Astrocyte (in vitro differentiated cells and primary cell): ENCODE results near the gene CATSPERZ. TPM values are rescaled to one million over a fixed set of nuclear protein-coding genes. Genes with fewer than 3 reads are reported as not detected.

Experiments used
- DNase-seq: peaks from one replicate; pipeline ENCODE4 v3.0.0-alpha.2; 2010; ENCODE audit warnings: low read depth
- FAIRE-seq: peaks from 2 replicates; lab custom pipeline; 2011; peaks lifted over from hg19 to GRCh38; lab: Jason Lieb, UNC
- H2AFZ ChIP-seq: 2 replicates; pipeline ENCODE4 v1.6.0; 2012; ENCODE audit warnings: low read depth, low read length, inconsistent platforms
- H3K27ac ChIP-seq: 2 replicates; pipeline ENCODE4 v1.5.1; 2011; ENCODE audit warnings: low read depth, low read length, inconsistent platforms
- H3K27me3 ChIP-seq: 2 replicates; pipeline ENCODE4 v1.6.0; 2011; ENCODE audit warnings: low read length, inconsistent platforms; ENCODE audit not compliant: insufficient read depth
- H3K36me3 ChIP-seq: 2 replicates; pipeline ENCODE4 v1.5.1; 2011; ENCODE audit warnings: low read length, inconsistent platforms; ENCODE audit not compliant: insufficient read depth
- H3K4me1 ChIP-seq: 2 replicates; pipeline ENCODE4 v1.5.1; 2011; ENCODE audit warnings: low read length, inconsistent platforms; ENCODE audit not compliant: insufficient read depth
- H3K4me2 ChIP-seq: 2 replicates; pipeline ENCODE4 v1.6.0; 2012; ENCODE audit warnings: low read length, inconsistent platforms
- H3K4me3 ChIP-seq: 2 replicates; pipeline ENCODE4 v1.5.1; 2011; ENCODE audit warnings: low read depth, mild to moderate bottlenecking, low read length, inconsistent platforms; ENCODE audit not compliant: insufficient read depth
- H3K79me2 ChIP-seq: 2 replicates; pipeline ENCODE4 v1.6.0; 2012; ENCODE audit warnings: mild to moderate bottlenecking, low read length, inconsistent platforms; ENCODE audit not compliant: insufficient read depth
- H3K9ac ChIP-seq: 2 replicates; pipeline ENCODE4 v1.6.0; 2012; ENCODE audit warnings: mild to moderate bottlenecking, low read length, inconsistent platforms
- H3K9me3 ChIP-seq: 2 replicates; pipeline ENCODE4 v1.5.1; 2012; ENCODE audit warnings: low read depth, mild to moderate bottlenecking, low read length, inconsistent platforms; ENCODE audit not compliant: insufficient read depth
- H4K20me1 ChIP-seq: 2 replicates; pipeline ENCODE4 v1.6.0; 2012; ENCODE audit warnings: low read length, inconsistent platforms; ENCODE audit not compliant: insufficient read depth
- H3K27ac Mint-ChIP-seq: one replicate; pipeline ENCODE4 v1.8.0; 2021; ENCODE audit warnings: mild to moderate bottlenecking, mixed read lengths; ENCODE audit not compliant: unreplicated experiment
- H3K27me3 Mint-ChIP-seq: one replicate; pipeline ENCODE4 v1.8.0; 2021; ENCODE audit warnings: low read depth, mixed read lengths; ENCODE audit not compliant: unreplicated experiment
- H3K36me3 Mint-ChIP-seq: one replicate; pipeline ENCODE4 v1.8.0; 2021; ENCODE audit warnings: low read depth, mixed read lengths; ENCODE audit not compliant: unreplicated experiment
- H3K4me1 Mint-ChIP-seq: one replicate; pipeline ENCODE4 v1.8.0; 2021; ENCODE audit warnings: low read depth, mixed read lengths; ENCODE audit not compliant: unreplicated experiment
- H3K4me3 Mint-ChIP-seq: one replicate; pipeline ENCODE4 v1.8.0; 2021; ENCODE audit warnings: mild to moderate bottlenecking, moderate library complexity, mixed read lengths; ENCODE audit not compliant: unreplicated experiment
- H3K9me3 Mint-ChIP-seq: one replicate; pipeline ENCODE4 v1.8.0; 2021; ENCODE audit warnings: mild to moderate bottlenecking, mixed read lengths; ENCODE audit not compliant: unreplicated experiment
- CTCF ChIP-seq: IDR thresholded peaks from 2 replicates; pipeline ENCODE4 v1.5.1; 2011; ENCODE audit warnings: low read depth, mild to moderate bottlenecking, inconsistent platforms, low read length, moderate library complexity; ENCODE audit not compliant: insufficient read depth
- EZH2 ChIP-seq: IDR thresholded peaks from 2 replicates; pipeline ENCODE4 v1.6.1; 2012; ENCODE audit warnings: mild to moderate bottlenecking, low read length, inconsistent platforms; ENCODE audit not compliant: insufficient read depth
- total RNA-seq: library from RNA; stranded (reverse); gene quantifications from 2 replicates; pipeline ENCODE4 v1.2.1, GENCODE V29; 2021

CATSPERZ gene
- total RNA-seq, 1 donor from 2014 or later: not detected

- no peaks in the 10 kb centered on the region for H3K9me3 Mint-ChIP-seq
- peaks cover 1% of the 10 kb centered on the region for H3K4me1 Mint-ChIP-seq
- no peak for FAIRE-seq
- peak overlapping the region; percentile 94 for H3K4me3 Mint-ChIP-seq
- peaks cover 6% of the 10 kb centered on the region for H4K20me1 ChIP-seq
- peaks cover 14% of the 10 kb centered on the region for H3K4me1 ChIP-seq
- H3K4me3 ChIP-seq: peak overlapping the region; percentile 73
- TF ChIP-seq EZH2 (no peak), CTCF (peak; percentile 5)
- H3K36me3 ChIP-seq: no peaks in the 10 kb centered on the region
- H3K27me3 Mint-ChIP-seq: peaks cover 8% of the 10 kb centered on the region
- peak overlapping the region; percentile 6 for H3K27ac ChIP-seq
- peak overlapping the region; percentile 80 for H3K27ac Mint-ChIP-seq
- H3K79me2 ChIP-seq: peaks cover 22% of the 10 kb centered on the region
- peak overlapping the region; percentile 95 for H3K4me2 ChIP-seq
- no peak for DNase-seq
- H3K36me3 Mint-ChIP-seq: no peaks in the 10 kb centered on the region
- H2AFZ ChIP-seq: peak overlapping the region; percentile 63
- peak overlapping the region; percentile 78 for H3K9ac ChIP-seq
- H3K27me3 ChIP-seq: peaks cover 2% of the 10 kb centered on the region
- H3K9me3 ChIP-seq: no peaks in the 10 kb centered on the region
These were observed 5.8 kb downstream of the CATSPERZ start for GRCh38 chr11:64305691-64306562.

GRCh38 chr11:64306563-64306875 is 6.4 kb downstream of the CATSPERZ start:
- H3K27ac Mint-ChIP-seq: peak overlapping the region; percentile 80

More at GRCh38 chr11:64306563-64306875, 6.4 kb downstream of the CATSPERZ start:
- Mint-ChIP-seq H3K36me3 (no peaks in the 10 kb centered on the region), H3K27me3 (peaks cover 5% of the 10 kb centered on the region), H3K4me1 (peaks cover 2% of the 10 kb centered on the region), H3K9me3 (no peaks in the 10 kb centered on the region), H3K4me3 (peak overlapping the region; percentile 94)
- peak overlapping the region; percentile 73 for H3K4me3 ChIP-seq
- peak overlapping the region; percentile 63 for H2AFZ ChIP-seq
- no peaks in the 10 kb centered on the region for H3K9me3 ChIP-seq
- H3K27me3 ChIP-seq: peaks cover 2% of the 10 kb centered on the region
- H3K79me2 ChIP-seq: peaks cover 24% of the 10 kb centered on the region
- peak overlapping the region; percentile 78 for H3K9ac ChIP-seq
- DNase-seq (no peak), FAIRE-seq (no peak)
- H3K4me1 ChIP-seq: peaks cover 12% of the 10 kb centered on the region
- peaks cover 6% of the 10 kb centered on the region for H4K20me1 ChIP-seq
- no peak overlapping the region for H3K27ac ChIP-seq
- H3K4me2 ChIP-seq: peak overlapping the region; percentile 95
- no peak for TF ChIP-seq EZH2
- TF ChIP-seq CTCF: no peak
- H3K36me3 ChIP-seq: no peaks in the 10 kb centered on the region
